H9 (cell line): Measurements from ENCODE around the gene DAB2IP. TPM values are rescaled to one million over a fixed set of nuclear protein-coding genes. Genes with fewer than 3 reads are reported as not detected.

Source experiments
- DNase-seq: peaks from one replicate; pipeline ENCODE4 v3.0.0-alpha.2; 2017
- H2AFZ ChIP-seq: one replicate; pipeline ENCODE4 v1.6.1; 2013; ENCODE audit warnings: mild to moderate bottlenecking, low read length, control low read depth, moderate library complexity
- H2AK5ac ChIP-seq: 2 replicates; pipeline ENCODE4 v1.6.1; 2013; ENCODE audit warnings: low read length, control low read depth, mixed read lengths; ENCODE audit not compliant: insufficient read length
- H2BK120ac ChIP-seq: one replicate; pipeline ENCODE4 v1.6.1; 2013; ENCODE audit warnings: low read depth, mild to moderate bottlenecking, low read length, control low read depth, inconsistent platforms; ENCODE audit not compliant: poor library complexity, severe bottlenecking
- H2BK12ac ChIP-seq: 2 replicates; pipeline ENCODE4 v1.6.1; 2013; ENCODE audit warnings: low read length, control low read depth, mixed read lengths, low read depth; ENCODE audit not compliant: insufficient read length
- H2BK15ac ChIP-seq: 2 replicates; pipeline ENCODE4 v1.6.1; 2013; ENCODE audit warnings: low read depth, low read length, control low read depth
- H2BK20ac ChIP-seq: one replicate; pipeline ENCODE4 v1.6.1; 2013; ENCODE audit warnings: low read depth, mild to moderate bottlenecking, low read length, control low read depth, inconsistent platforms; ENCODE audit not compliant: poor library complexity, severe bottlenecking
- H2BK5ac ChIP-seq: 2 replicates; pipeline ENCODE4 v1.6.1; 2013; ENCODE audit warnings: low read length, control low read depth, mixed read lengths; ENCODE audit not compliant: insufficient read length
- H3K14ac ChIP-seq: 2 replicates; pipeline ENCODE4 v1.6.1; 2013; ENCODE audit warnings: low read length, control low read depth; ENCODE audit not compliant: insufficient read depth
- H3K18ac ChIP-seq: 2 replicates; pipeline ENCODE4 v1.6.1; 2013; ENCODE audit warnings: low read depth, mild to moderate bottlenecking, mixed read lengths, low read length, control low read depth; ENCODE audit not compliant: insufficient read length
- H3K23ac ChIP-seq: 2 replicates; pipeline ENCODE4 v1.6.1; 2013; ENCODE audit warnings: low read length, control low read depth, mixed read lengths, low read depth; ENCODE audit not compliant: insufficient read length
- H3K23me2 ChIP-seq: 2 replicates; pipeline ENCODE4 v1.6.1; 2013; ENCODE audit warnings: low read depth, mild to moderate bottlenecking, mixed read lengths, low read length, control low read depth; ENCODE audit not compliant: insufficient read length, poor library complexity, severe bottlenecking
- H3K27ac ChIP-seq: 2 replicates; pipeline ENCODE4 v1.5.1; 2013; ENCODE audit warnings: low read length, control low read depth, mixed read lengths, low read depth; ENCODE audit not compliant: insufficient read length
- H3K27me3 ChIP-seq: 2 replicates; pipeline ENCODE4 v1.6.1; 2013; ENCODE audit warnings: low read length, control low read depth, inconsistent platforms; ENCODE audit not compliant: insufficient read depth
- H3K4ac ChIP-seq: 2 replicates; pipeline ENCODE4 v1.6.1; 2013; ENCODE audit warnings: low read depth, mild to moderate bottlenecking, control low read depth, inconsistent platforms, low read length, moderate library complexity
- H3K4me1 ChIP-seq: 2 replicates; pipeline ENCODE4 v1.6.1; 2013; ENCODE audit warnings: low read length, control low read depth, inconsistent platforms; ENCODE audit not compliant: insufficient read depth
- H3K4me2 ChIP-seq: 2 replicates; pipeline ENCODE4 v1.6.1; 2013; ENCODE audit warnings: low read length, control low read depth, mixed read lengths; ENCODE audit not compliant: insufficient read length, insufficient read depth
- H3K56ac ChIP-seq: 2 replicates; pipeline ENCODE4 v1.6.1; 2013; ENCODE audit warnings: low read depth, mild to moderate bottlenecking, mixed read lengths, low read length, control low read depth; ENCODE audit not compliant: insufficient read length
- H3K79me1 ChIP-seq: 2 replicates; pipeline ENCODE4 v1.6.1; 2013; ENCODE audit warnings: low read depth, mild to moderate bottlenecking, moderate library complexity, low read length, control low read depth, inconsistent platforms; ENCODE audit not compliant: insufficient read depth, poor library complexity, severe bottlenecking
- H3K79me2 ChIP-seq: 2 replicates; pipeline ENCODE4 v1.6.1; 2013; ENCODE audit warnings: low read length, control low read depth, inconsistent platforms; ENCODE audit not compliant: insufficient read depth
- H3K9ac ChIP-seq: 2 replicates; pipeline ENCODE4 v1.6.1; 2013; ENCODE audit warnings: low read length, control low read depth, mixed read lengths; ENCODE audit not compliant: insufficient read length; ENCODE audit errors: extremely low read depth
- H3K9me3 ChIP-seq: one replicate; pipeline ENCODE4 v1.6.1; 2013; ENCODE audit warnings: low read depth, low read length, inconsistent platforms; ENCODE audit not compliant: control insufficient read depth
- H3T11ph ChIP-seq: one replicate; pipeline ENCODE4 v1.6.1; 2013; ENCODE audit warnings: mild to moderate bottlenecking, low read length, control low read depth, inconsistent platforms
- H4K20me1 ChIP-seq: one replicate; pipeline ENCODE4 v1.6.1; 2013; ENCODE audit not compliant: control insufficient read depth, insufficient read length, insufficient read depth
- H4K5ac ChIP-seq: 2 replicates; pipeline ENCODE4 v1.6.1; 2013; ENCODE audit warnings: low read depth, mild to moderate bottlenecking, mixed read lengths, low read length, control low read depth; ENCODE audit not compliant: insufficient read length
- H4K8ac ChIP-seq: replicated peaks from 2 replicates; pipeline ENCODE4 v1.6.1; 2013; ENCODE audit warnings: low read length, control low read depth, mixed read lengths, low read depth; ENCODE audit not compliant: insufficient read length
- H4K91ac ChIP-seq: 2 replicates; pipeline ENCODE4 v1.6.1; 2013; ENCODE audit warnings: low read depth, mild to moderate bottlenecking, moderate library complexity, mixed read lengths, low read length, control low read depth; ENCODE audit not compliant: insufficient read length
- H3K27ac Mint-ChIP-seq, 3 experiments: 2 replicates in 2 of 3; 3 replicates in 1 of 3; pipeline ENCODE4 v1.8.0; 2020 to 2021; ENCODE audit warnings: mixed read lengths in 3 of 3, mild to moderate bottlenecking in 1 of 3, moderate library complexity in 1 of 3
- H3K27me3 Mint-ChIP-seq: 2 replicates; pipeline ENCODE4 v1.8.0; 2021; ENCODE audit warnings: low read depth, mild to moderate bottlenecking, moderate library complexity, mixed read lengths
- H3K36me3 Mint-ChIP-seq, 3 experiments: 2 replicates in 2 of 3; 3 replicates in 1 of 3; pipeline ENCODE4 v1.8.0; 2020 to 2021; ENCODE audit warnings: low read depth in 3 of 3, mixed read lengths in 3 of 3; ENCODE audit not compliant: insufficient read depth in 1 of 3
- H3K4me1 Mint-ChIP-seq, 2 experiments: 2 replicates each; pipeline ENCODE4 v1.8.0; 2020; ENCODE audit warnings: mixed read lengths in 2 of 2
- H3K4me3 Mint-ChIP-seq, 2 experiments: 2 replicates in 1 of 2; 3 replicates in 1 of 2; pipeline ENCODE4 v1.8.0; 2020 to 2021; ENCODE audit warnings: mild to moderate bottlenecking in 2 of 2, mixed read lengths in 2 of 2, moderate library complexity in 1 of 2
- H3K9me3 Mint-ChIP-seq, 2 experiments: 2 replicates in 1 of 2; 3 replicates in 1 of 2; pipeline ENCODE4 v1.8.0; 2020; ENCODE audit warnings: mild to moderate bottlenecking in 2 of 2, mixed read lengths in 2 of 2, moderate library complexity in 1 of 2
- CTCF ChIP-seq: fragments of 200-600 bp; sonication (generic); conservative IDR thresholded peaks from 3 replicates; pipeline ENCODE4 v1.8.0; 2021; ENCODE audit warnings: antibody characterized with exemption, mild to moderate bottlenecking
- WGBS: extraction: QIAGEN DNeasy Blood & Tissue Kit; methylation state at CpG from one replicate; pipeline ENCODE4 v1.1.7; 2013; ENCODE audit warnings: missing lambda C conversion rate, low lambda C conversion rate, mixed read lengths; ENCODE audit not compliant: insufficient read length; ENCODE audit errors: extremely low coverage; 5-methylcytosine and 5-hydroxymethylcytosine counted together
- total RNA-seq: library from RNA; stranded (reverse); gene quantifications from 2 replicates; pipeline ENCODE4 v1.2.1, GENCODE V29; 2021

Gene DAB2IP
- total RNA-seq, 1 experiment from 2014 or later: 22.6 TPM

- Histone ChIP-seq H3K4me1 (peaks cover 8% of the 10 kb centered on the region; the same call in 1 of the 2 replicates), H2AFZ (no peak overlapping the region), H2BK15ac (no peak overlapping the region), H4K5ac (no peak overlapping the region), H3K4me2 (no peak overlapping the region), H3K4ac (no peak overlapping the region), H4K20me1 (no peaks in the 10 kb centered on the region), H3K27ac (no peak overlapping the region), H2BK12ac (no peak overlapping the region), H2BK20ac (no peak overlapping the region), H2BK5ac (no peak overlapping the region), H3K9me3 (no peaks in the 10 kb centered on the region), H4K91ac (no peak overlapping the region), H3K79me1 (no peaks in the 10 kb centered on the region), H3K56ac (no peak overlapping the region), H3K23me2 (no peaks in the 10 kb centered on the region), H3K27me3 (no peaks in the 10 kb centered on the region), H3K79me2 (no peaks in the 10 kb centered on the region), H3T11ph (no peak overlapping the region), H3K18ac (no peak overlapping the region), H3K9ac (no peak overlapping the region), H3K23ac (no peak overlapping the region), H4K8ac (no peak overlapping the region), H2BK120ac (no peak overlapping the region), H2AK5ac (no peak overlapping the region), H3K14ac (no peak overlapping the region)
- Mint-ChIP-seq H3K36me3 (peaks cover 6 to 25% (median 10%) of the 10 kb centered on the region in 3 experiments), H3K27ac (no peak overlapping the region), H3K4me3 (no peak overlapping the region; a peak in 1 of 5 replicates), H3K27me3 (peaks cover 4% of the 10 kb centered on the region), H3K9me3 (no peaks in the 10 kb centered on the region), H3K4me1 (peaks cover 26 to 28% of the 10 kb centered on the region in 2 experiments)
- no peak for TF ChIP-seq CTCF
- WGBS: no CpG with 5 or more reads among the region's 4 CpGs
- no peak for DNase-seq
These were observed 25.5 kb downstream of the DAB2IP start for GRCh38 chr9:121676926-121677325.
